HG02884 (cell line): Measurements from ENCODE around the gene RHBDD1.

Source experiments
- ATAC-seq: cut with Tn5 transposase; IDR thresholded peaks from one replicate; pipeline ENCODE4 v1.9.1; 2021; ENCODE audit warnings: mild to moderate bottlenecking, moderate library complexity; ENCODE audit not compliant: unreplicated experiment

RHBDD1 gene

GRCh38 chr2:226883296-226883795 is 47.5 kb downstream of the RHBDD1 start:
- ATAC-seq: no peak

- ATAC-seq: no peak
Observed at GRCh38 chr2:226884166-226884565, 48.3 kb downstream of the RHBDD1 start.

- ATAC-seq: no peak
Observed at GRCh38 chr2:226885769-226886435, 50.0 kb downstream of the RHBDD1 start.

- ATAC-seq: no peak
Observed at GRCh38 chr2:226887940-226888339, 52.1 kb downstream of the RHBDD1 start.

GRCh38 chr2:226888378-226888965 is 52.6 kb downstream of the RHBDD1 start:
- no peak for ATAC-seq

- ATAC-seq: no peak
Observed at GRCh38 chr2:226888971-226889370, 53.1 kb downstream of the RHBDD1 start.

- ATAC-seq: no peak
Observed at GRCh38 chr2:226890286-226890685, 54.4 kb downstream of the RHBDD1 start.

- no peak for ATAC-seq
Observed at GRCh38 chr2:226891780-226892590, 56.1 kb downstream of the RHBDD1 start.

- ATAC-seq: no peak
Observed at GRCh38 chr2:226892729-226893128, 56.9 kb downstream of the RHBDD1 start.

- ATAC-seq: no peak
Observed at GRCh38 chr2:226893216-226893615, 57.4 kb downstream of the RHBDD1 start.

- ATAC-seq: no peak
Observed at GRCh38 chr2:226894752-226895151, 58.9 kb downstream of the RHBDD1 start.

- no peak for ATAC-seq
Observed at GRCh38 chr2:226895579-226895978, 59.7 kb downstream of the RHBDD1 start.

GRCh38 chr2:226898121-226898520 is 62.3 kb downstream of the RHBDD1 start:
- no peak for ATAC-seq

- ATAC-seq: no peak
Observed at GRCh38 chr2:226898897-226899296, 63.0 kb downstream of the RHBDD1 start.

- ATAC-seq: no peak
Observed at GRCh38 chr2:226902041-226902966, 66.5 kb downstream of the RHBDD1 start.

GRCh38 chr2:226903179-226903578 is 67.3 kb downstream of the RHBDD1 start:
- no peak for ATAC-seq

- ATAC-seq: peak; percentile 61
Observed at GRCh38 chr2:226904592-226904991, 68.7 kb downstream of the RHBDD1 start.

GRCh38 chr2:226905718-226906117 is 69.9 kb downstream of the RHBDD1 start:
- peak; percentile 12 for ATAC-seq

- ATAC-seq: peak; percentile 67
Observed at GRCh38 chr2:226906163-226906693, 70.4 kb downstream of the RHBDD1 start.

- ATAC-seq: no peak
Observed at GRCh38 chr2:226909126-226909525, 73.3 kb downstream of the RHBDD1 start.
